ENCODE data around the gene PDIA2.

The PDIA2 gene

GRCh38 chr16:240559-240958 lies 42.4 kb upstream of the PDIA2 start:
- no peak overlapping the region for H2AK5ac ChIP-seq (ENCODE audit: low read length, severe bottlenecking)
- no peaks in the 10 kb centered on the region for H3K27me3 ChIP-seq (ENCODE audit: control insufficient read depth in 1 of 2, insufficient read depth in 1 of 2, low read length in 2 of 2)
- no peak overlapping the region for H3K18ac ChIP-seq (ENCODE audit: low read depth in 1 of 2, low read length in 2 of 2)
- H3K36me3 ChIP-seq (ENCODE audit: control insufficient read depth in 1 of 2, insufficient read depth in 2 of 2, low read depth in 1 of 2, low read length in 2 of 2) = peaks cover 3 to 7% of the 10 kb centered on the region in 2 experiments
- no peak overlapping the region for H2BK12ac ChIP-seq (ENCODE audit: low read length in 2 of 2)
- no peak overlapping the region for H3K23ac ChIP-seq (ENCODE audit: low read length in 2 of 2)
- H3K14ac ChIP-seq (ENCODE audit: low read length in 2 of 2) = no peak overlapping the region
- peaks cover 6% of the 10 kb centered on the region for H3K4me1 ChIP-seq (ENCODE audit: control insufficient read depth, insufficient read depth, low read depth, low read length)
- H2BK15ac ChIP-seq (ENCODE audit: low read depth, poor library complexity, severe bottlenecking) = no peak overlapping the region
- 90% methylated on average over 6 of the region's 8 CpGs for WGBS
- no peak overlapping the region for H3K9ac ChIP-seq (ENCODE audit: low read length)
- no peak overlapping the region for H3K27ac ChIP-seq (ENCODE audit: low read length, poor library complexity, severe bottlenecking)
- no peak for DNase-seq
- no peak overlapping the region for H3K4me2 ChIP-seq (ENCODE audit: low read length, poor library complexity, severe bottlenecking)
- no peak overlapping the region for H4K91ac ChIP-seq (ENCODE audit: low read length)
- H4K8ac ChIP-seq (ENCODE audit: low read length) = no peak overlapping the region
- no peak overlapping the region for H2BK120ac ChIP-seq (ENCODE audit: low read depth, low read length)
- peaks cover 26% of the 10 kb centered on the region for H3K79me1 ChIP-seq (replicated peaks; ENCODE audit: low read length, poor library complexity, severe bottlenecking)
- no peak overlapping the region for H3K4ac ChIP-seq (ENCODE audit: low read depth in 1 of 2, low read length in 2 of 2)
- no peak overlapping the region for H3K4me3 ChIP-seq (ENCODE audit: insufficient read depth in 1 of 2, low read depth in 1 of 2, low read length in 2 of 2)
- no peak overlapping the region for H2AFZ ChIP-seq (ENCODE audit: low read depth, low read length)
- H3K9me3 ChIP-seq (ENCODE audit: control insufficient read depth, low read length) = no peaks in the 10 kb centered on the region
- H2BK5ac ChIP-seq (ENCODE audit: low read depth, low read length, poor library complexity, severe bottlenecking) = no peak overlapping the region

- H4K8ac ChIP-seq (ENCODE audit: low read length) = no peak overlapping the region
- H3K4me3 ChIP-seq (ENCODE audit: insufficient read depth in 1 of 2, low read depth in 1 of 2, low read length in 2 of 2) = no peak overlapping the region
- H2BK15ac ChIP-seq (ENCODE audit: low read depth, poor library complexity, severe bottlenecking) = no peak overlapping the region
- H3K14ac ChIP-seq (ENCODE audit: low read length in 2 of 2) = no peak overlapping the region
- peaks cover 0 to 7% of the 10 kb centered on the region in 2 experiments for H3K36me3 ChIP-seq (ENCODE audit: control insufficient read depth in 1 of 2, insufficient read depth in 2 of 2, low read depth in 1 of 2, low read length in 2 of 2)
- H3K23ac ChIP-seq (ENCODE audit: low read length in 2 of 2) = no peak overlapping the region
- H3K18ac ChIP-seq (ENCODE audit: low read depth in 1 of 2, low read length in 2 of 2) = no peak overlapping the region
- no peak for DNase-seq
- H3K9ac ChIP-seq (ENCODE audit: low read length) = no peak overlapping the region
- H3K4me2 ChIP-seq (ENCODE audit: low read length, poor library complexity, severe bottlenecking) = no peak overlapping the region
- no peak overlapping the region for H2AFZ ChIP-seq (ENCODE audit: low read depth, low read length)
- H2BK12ac ChIP-seq (ENCODE audit: low read length in 2 of 2) = no peak overlapping the region
- H3K9me3 ChIP-seq (ENCODE audit: control insufficient read depth, low read length) = no peaks in the 10 kb centered on the region
- no peak overlapping the region for H2BK120ac ChIP-seq (ENCODE audit: low read depth, low read length)
- peaks cover 6% of the 10 kb centered on the region for H3K4me1 ChIP-seq (ENCODE audit: control insufficient read depth, insufficient read depth, low read depth, low read length)
- H3K4ac ChIP-seq (ENCODE audit: low read depth in 1 of 2, low read length in 2 of 2) = no peak overlapping the region
- H4K91ac ChIP-seq (ENCODE audit: low read length) = no peak overlapping the region
- peaks cover 26% of the 10 kb centered on the region for H3K79me1 ChIP-seq (replicated peaks; ENCODE audit: low read length, poor library complexity, severe bottlenecking)
- no peak overlapping the region for H2BK5ac ChIP-seq (ENCODE audit: low read depth, low read length, poor library complexity, severe bottlenecking)
- H2AK5ac ChIP-seq (ENCODE audit: low read length, severe bottlenecking) = no peak overlapping the region
- no peak overlapping the region for H3K27ac ChIP-seq (ENCODE audit: low read length, poor library complexity, severe bottlenecking)
- WGBS = 98% methylated on average over 10 of the region's 10 CpGs
- H3K27me3 ChIP-seq (ENCODE audit: control insufficient read depth in 1 of 2, insufficient read depth in 1 of 2, low read length in 2 of 2) = no peaks in the 10 kb centered on the region
Measured at GRCh38 chr16:242281-242680, 40.7 kb upstream of the PDIA2 start.

GRCh38 chr16:243348-243747 lies 39.6 kb upstream of the PDIA2 start:
- 96% methylated on average over 4 of the region's 4 CpGs for WGBS
- no peak overlapping the region for H3K4me2 ChIP-seq (ENCODE audit: low read length, poor library complexity, severe bottlenecking)

GRCh38 chr16:245105-245504 lies 37.9 kb upstream of the PDIA2 start:
- peaks cover 29% of the 10 kb centered on the region for H3K79me1 ChIP-seq (replicated peaks; ENCODE audit: low read length, poor library complexity, severe bottlenecking)

More at GRCh38 chr16:243348-243747, 39.6 kb upstream of the PDIA2 start:
- Histone ChIP-seq H3K9me3 (ENCODE audit: control insufficient read depth, low read length) (no peaks in the 10 kb centered on the region), H3K36me3 (ENCODE audit: control insufficient read depth in 1 of 2, insufficient read depth in 2 of 2, low read depth in 1 of 2, low read length in 2 of 2) (peaks cover 0 to 3% of the 10 kb centered on the region in 2 experiments), H4K8ac (ENCODE audit: low read length) (no peak overlapping the region), H2AFZ (ENCODE audit: low read depth, low read length) (no peak overlapping the region), H2BK120ac (ENCODE audit: low read depth, low read length) (no peak overlapping the region), H2AK5ac (ENCODE audit: low read length, severe bottlenecking) (no peak overlapping the region), H2BK5ac (ENCODE audit: low read depth, low read length, poor library complexity, severe bottlenecking) (no peak overlapping the region), H4K91ac (ENCODE audit: low read length) (no peak overlapping the region), H2BK12ac (ENCODE audit: low read length in 2 of 2) (no peak overlapping the region), H3K79me1 (replicated peaks; ENCODE audit: low read length, poor library complexity, severe bottlenecking) (peaks cover 24% of the 10 kb centered on the region), H2BK15ac (ENCODE audit: low read depth, poor library complexity, severe bottlenecking) (no peak overlapping the region), H3K4me1 (ENCODE audit: control insufficient read depth, insufficient read depth, low read depth, low read length) (peaks cover 6% of the 10 kb centered on the region), H3K14ac (ENCODE audit: low read length in 2 of 2) (no peak overlapping the region), H3K27ac (ENCODE audit: low read length, poor library complexity, severe bottlenecking) (no peak overlapping the region), H3K18ac (ENCODE audit: low read depth in 1 of 2, low read length in 2 of 2) (no peak overlapping the region), H3K9ac (ENCODE audit: low read length) (no peak overlapping the region), H3K4ac (ENCODE audit: low read depth in 1 of 2, low read length in 2 of 2) (no peak overlapping the region), H3K27me3 (ENCODE audit: control insufficient read depth in 1 of 2, insufficient read depth in 1 of 2, low read length in 2 of 2) (no peaks in the 10 kb centered on the region), H3K4me3 (ENCODE audit: insufficient read depth in 1 of 2, low read depth in 1 of 2, low read length in 2 of 2) (no peak overlapping the region), H3K23ac (ENCODE audit: low read length in 2 of 2) (no peak overlapping the region)
- no peak for DNase-seq

More at GRCh38 chr16:245105-245504, 37.9 kb upstream of the PDIA2 start:
- no peak overlapping the region for H3K18ac ChIP-seq (ENCODE audit: low read depth in 1 of 2, low read length in 2 of 2)
- no peak overlapping the region for H2BK120ac ChIP-seq (ENCODE audit: low read depth, low read length)
- DNase-seq = no peak
- H2AFZ ChIP-seq (ENCODE audit: low read depth, low read length) = no peak overlapping the region
- no peak overlapping the region for H2AK5ac ChIP-seq (ENCODE audit: low read length, severe bottlenecking)
- no peak overlapping the region for H3K14ac ChIP-seq (ENCODE audit: low read length in 2 of 2)
- H2BK15ac ChIP-seq (ENCODE audit: low read depth, poor library complexity, severe bottlenecking) = no peak overlapping the region
- peaks cover 6% of the 10 kb centered on the region for H3K4me1 ChIP-seq (ENCODE audit: control insufficient read depth, insufficient read depth, low read depth, low read length)
- no peak overlapping the region for H3K9ac ChIP-seq (ENCODE audit: low read length)
- no peak overlapping the region for H2BK5ac ChIP-seq (ENCODE audit: low read depth, low read length, poor library complexity, severe bottlenecking)
- H4K91ac ChIP-seq (ENCODE audit: low read length) = no peak overlapping the region
- H3K4ac ChIP-seq (ENCODE audit: low read depth in 1 of 2, low read length in 2 of 2) = no peak overlapping the region
- H3K23ac ChIP-seq (ENCODE audit: low read length in 2 of 2) = no peak overlapping the region
- WGBS = 94% methylated on average over 9 of the region's 9 CpGs
- H3K27ac ChIP-seq (ENCODE audit: low read length, poor library complexity, severe bottlenecking) = no peak overlapping the region
- no peak overlapping the region for H4K8ac ChIP-seq (ENCODE audit: low read length)
- no peak overlapping the region for H3K4me3 ChIP-seq (ENCODE audit: insufficient read depth in 1 of 2, low read depth in 1 of 2, low read length in 2 of 2)
- H2BK12ac ChIP-seq (ENCODE audit: low read length in 2 of 2) = no peak overlapping the region
- no peaks in the 10 kb centered on the region for H3K27me3 ChIP-seq (ENCODE audit: control insufficient read depth in 1 of 2, insufficient read depth in 1 of 2, low read length in 2 of 2)
- H3K4me2 ChIP-seq (ENCODE audit: low read length, poor library complexity, severe bottlenecking) = no peak overlapping the region
- H3K36me3 ChIP-seq (ENCODE audit: control insufficient read depth in 1 of 2, insufficient read depth in 2 of 2, low read depth in 1 of 2, low read length in 2 of 2) = peaks cover 8 to 11% of the 10 kb centered on the region in 2 experiments
- no peaks in the 10 kb centered on the region for H3K9me3 ChIP-seq (ENCODE audit: control insufficient read depth, low read length)
